DMS 273 (cell line): Measurements from ENCODE around the gene RIC1.
"Not testable (repeated sequence)": the region's sequence is repeated elsewhere in the genome, so short reads cannot be mapped to it uniquely, and the experiment has no call there.

ENCODE experiments used
- DNase-seq: peaks from one replicate; lab custom pipeline; 2025; ENCODE audit not compliant: unreplicated experiment; lab: John Stamatoyannopoulos, UW

The RIC1 gene

GRCh38 chr9:5620494-5620893, 8.4 kb upstream of the RIC1 start:
- no peak for DNase-seq

GRCh38 chr9:5621327-5621726, 7.6 kb upstream of the RIC1 start:
- DNase-seq, result no peak

GRCh38 chr9:5622016-5622415, 6.9 kb upstream of the RIC1 start:
- DNase-seq, result no peak

- DNase-seq, result no peak
Observed at GRCh38 chr9:5624655-5625054, 4.3 kb upstream of the RIC1 start.

- DNase-seq, result peak; percentile 25
Observed at GRCh38 chr9:5626727-5627634, 1.9 kb upstream of the RIC1 start.

GRCh38 chr9:5627686-5628085, 1.2 kb upstream of the RIC1 start:
- DNase-seq, result not testable (repeated sequence)

- DNase-seq, result no peak
Observed at GRCh38 chr9:5628183-5628529, 751 bp upstream of the RIC1 start.

GRCh38 chr9:5629312-5630080, 589 bp downstream of the RIC1 start:
- peak; percentile 71 for DNase-seq

GRCh38 chr9:5630081-5630507, 1.2 kb downstream of the RIC1 start:
- peak; percentile 57 for DNase-seq

- DNase-seq, result no peak
Observed at GRCh38 chr9:5631026-5631425, 2.1 kb downstream of the RIC1 start.

- no peak for DNase-seq
Observed at GRCh38 chr9:5632540-5632939, 3.6 kb downstream of the RIC1 start.

GRCh38 chr9:5633243-5633642, 4.3 kb downstream of the RIC1 start:
- no peak for DNase-seq

- DNase-seq, result no peak
Observed at GRCh38 chr9:5635390-5635789, 6.5 kb downstream of the RIC1 start.

- DNase-seq, result no peak
Observed at GRCh38 chr9:5639816-5640215, 10.9 kb downstream of the RIC1 start.

GRCh38 chr9:5642170-5642569, 13.3 kb downstream of the RIC1 start:
- no peak for DNase-seq

GRCh38 chr9:5643005-5643624, 14.2 kb downstream of the RIC1 start:
- DNase-seq, result no peak

- DNase-seq, result no peak
Observed at GRCh38 chr9:5644501-5644900, 15.6 kb downstream of the RIC1 start.

GRCh38 chr9:5646116-5646515, 17.2 kb downstream of the RIC1 start:
- no peak for DNase-seq

GRCh38 chr9:5650356-5651105, 21.6 kb downstream of the RIC1 start:
- DNase-seq, result no peak

GRCh38 chr9:5651246-5651645, 22.3 kb downstream of the RIC1 start:
- DNase-seq, result no peak

- no peak for DNase-seq
Observed at GRCh38 chr9:5652821-5653220, 23.9 kb downstream of the RIC1 start.
